ENCODE measurements around the gene CLINT1. TPM values are rescaled to one million over a fixed set of nuclear protein-coding genes. Genes with fewer than 3 reads are reported as not detected.

The CLINT1 gene
- total RNA-seq, 1 donor from 2014 or later = 62.3 TPM

GRCh38 chr5:157900644-157901043 is 41.7 kb upstream of the CLINT1 start:
- DNase-seq (ENCODE audit: extremely low spot score, unreplicated experiment) = no peak
- Mint-ChIP-seq H3K9me3 (ENCODE audit: unreplicated experiment) (no peaks in the 10 kb centered on the region), H3K4me3 (ENCODE audit: unreplicated experiment) (no peak overlapping the region), H3K4me1 (ENCODE audit: unreplicated experiment) (no peaks in the 10 kb centered on the region), H3K27ac (ENCODE audit: unreplicated experiment) (no peak overlapping the region), H3K27me3 (ENCODE audit: unreplicated experiment) (peaks cover 23% of the 10 kb centered on the region), H3K36me3 (ENCODE audit: unreplicated experiment) (no peaks in the 10 kb centered on the region)
- TF ChIP-seq, protein P1, sequence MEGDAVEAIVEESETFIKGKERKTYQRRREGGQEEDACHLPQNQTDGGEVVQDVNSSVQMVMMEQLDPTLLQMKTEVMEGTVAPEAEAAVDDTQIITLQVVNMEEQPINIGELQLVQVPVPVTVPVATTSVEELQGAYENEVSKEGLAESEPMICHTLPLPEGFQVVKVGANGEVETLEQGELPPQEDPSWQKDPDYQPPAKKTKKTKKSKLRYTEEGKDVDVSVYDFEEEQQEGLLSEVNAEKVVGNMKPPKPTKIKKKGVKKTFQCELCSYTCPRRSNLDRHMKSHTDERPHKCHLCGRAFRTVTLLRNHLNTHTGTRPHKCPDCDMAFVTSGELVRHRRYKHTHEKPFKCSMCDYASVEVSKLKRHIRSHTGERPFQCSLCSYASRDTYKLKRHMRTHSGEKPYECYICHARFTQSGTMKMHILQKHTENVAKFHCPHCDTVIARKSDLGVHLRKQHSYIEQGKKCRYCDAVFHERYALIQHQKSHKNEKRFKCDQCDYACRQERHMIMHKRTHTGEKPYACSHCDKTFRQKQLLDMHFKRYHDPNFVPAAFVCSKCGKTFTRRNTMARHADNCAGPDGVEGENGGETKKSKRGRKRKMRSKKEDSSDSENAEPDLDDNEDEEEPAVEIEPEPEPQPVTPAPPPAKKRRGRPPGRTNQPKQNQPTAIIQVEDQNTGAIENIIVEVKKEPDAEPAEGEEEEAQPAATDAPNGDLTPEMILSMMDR (IDR thresholded peaks at IDR 0.05) = no peak

- no peaks in the 10 kb centered on the region for H3K9me3 Mint-ChIP-seq (ENCODE audit: unreplicated experiment)
- TF ChIP-seq, protein P1 (IDR thresholded peaks at IDR 0.05) = no peak
- H3K4me3 Mint-ChIP-seq (ENCODE audit: unreplicated experiment) = no peak overlapping the region
- H3K36me3 Mint-ChIP-seq (ENCODE audit: unreplicated experiment) = no peaks in the 10 kb centered on the region
- no peak for DNase-seq (ENCODE audit: extremely low spot score, unreplicated experiment)
- peaks cover 5% of the 10 kb centered on the region for H3K27me3 Mint-ChIP-seq (ENCODE audit: unreplicated experiment)
- no peak overlapping the region for H3K27ac Mint-ChIP-seq (ENCODE audit: unreplicated experiment)
- no peaks in the 10 kb centered on the region for H3K4me1 Mint-ChIP-seq (ENCODE audit: unreplicated experiment)
Measured at GRCh38 chr5:157893611-157894010, 34.7 kb upstream of the CLINT1 start.

DNA sequence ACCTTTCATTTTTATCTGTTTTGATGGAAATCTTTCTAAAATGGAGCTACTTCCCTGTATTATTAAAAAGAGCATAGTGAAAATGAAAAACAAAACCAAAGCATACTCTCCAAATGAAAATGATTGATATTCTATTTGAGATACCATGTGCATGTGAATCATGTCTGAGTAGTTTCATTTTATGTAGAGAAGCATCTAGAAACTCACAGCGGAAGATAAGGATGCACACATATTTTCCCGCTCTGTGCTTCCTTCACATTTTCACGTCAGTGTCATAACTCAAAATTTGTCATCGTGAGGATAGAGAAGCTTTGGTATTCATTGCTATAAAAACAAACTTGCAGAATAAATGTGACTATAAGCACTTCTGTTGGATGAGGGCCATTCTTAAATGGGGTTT is 34.0 kb upstream of the CLINT1 start:
- H3K4me1 Mint-ChIP-seq (ENCODE audit: unreplicated experiment) = no peaks in the 10 kb centered on the region
- TF ChIP-seq, protein P1 (IDR thresholded peaks at IDR 0.05) = no peak
- no peak for DNase-seq (ENCODE audit: extremely low spot score, unreplicated experiment)
- peaks cover 5% of the 10 kb centered on the region for H3K27me3 Mint-ChIP-seq (ENCODE audit: unreplicated experiment)
- H3K4me3 Mint-ChIP-seq (ENCODE audit: unreplicated experiment) = no peak overlapping the region
- no peaks in the 10 kb centered on the region for H3K9me3 Mint-ChIP-seq (ENCODE audit: unreplicated experiment)
- no peak overlapping the region for H3K27ac Mint-ChIP-seq (ENCODE audit: unreplicated experiment)
- no peaks in the 10 kb centered on the region for H3K36me3 Mint-ChIP-seq (ENCODE audit: unreplicated experiment)

GRCh38 chr5:157890836-157891597 is 32.1 kb upstream of the CLINT1 start:
- Mint-ChIP-seq H3K9me3 (ENCODE audit: unreplicated experiment) (no peaks in the 10 kb centered on the region), H3K27ac (ENCODE audit: unreplicated experiment) (no peak overlapping the region), H3K4me3 (ENCODE audit: unreplicated experiment) (no peak overlapping the region), H3K27me3 (ENCODE audit: unreplicated experiment) (peaks cover 5% of the 10 kb centered on the region), H3K4me1 (ENCODE audit: unreplicated experiment) (no peaks in the 10 kb centered on the region), H3K36me3 (ENCODE audit: unreplicated experiment) (no peaks in the 10 kb centered on the region)
- DNase-seq (ENCODE audit: extremely low spot score, unreplicated experiment) = no peak
- TF ChIP-seq, protein P1 (IDR thresholded peaks at IDR 0.05) = no peak

DNA sequence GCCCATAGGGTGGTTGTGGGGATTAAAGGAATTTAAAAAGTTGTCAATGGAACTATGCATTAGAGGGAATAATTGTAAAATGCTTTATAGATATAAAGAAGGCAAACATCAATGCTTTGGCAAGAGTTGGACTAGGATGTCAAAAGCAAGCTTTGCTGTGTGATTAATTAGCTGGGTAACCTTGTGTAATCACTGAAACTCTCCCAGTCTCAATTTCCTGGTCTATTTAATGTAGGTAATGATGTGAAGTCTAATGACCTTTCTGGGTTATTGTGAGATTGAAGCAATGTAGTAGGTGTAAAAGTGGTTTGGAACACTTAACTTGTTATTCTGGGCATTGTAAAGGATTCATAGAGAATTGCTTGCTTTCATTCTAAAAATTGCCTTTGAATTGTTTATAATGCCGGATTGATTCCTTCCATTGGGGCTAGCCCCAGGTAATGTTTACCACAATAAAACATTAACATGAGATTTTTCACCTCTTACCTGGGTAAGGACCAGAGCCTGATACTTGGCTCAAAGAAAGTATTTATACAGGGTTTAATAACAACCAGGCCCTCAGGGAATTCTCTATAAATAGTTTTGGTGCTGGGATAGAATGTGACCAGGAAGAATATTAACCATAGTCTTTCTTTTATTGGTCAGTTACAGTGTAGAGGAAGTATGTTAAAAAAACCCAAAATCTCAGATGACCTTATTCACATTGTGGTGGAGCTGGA is 30.0 kb upstream of the CLINT1 start:
- H3K36me3 Mint-ChIP-seq (ENCODE audit: unreplicated experiment) = no peaks in the 10 kb centered on the region
- no peaks in the 10 kb centered on the region for H3K4me1 Mint-ChIP-seq (ENCODE audit: unreplicated experiment)

More for the DNA sequence above, 30.0 kb upstream of the CLINT1 start:
- Mint-ChIP-seq H3K27ac (ENCODE audit: unreplicated experiment) (no peak overlapping the region), H3K4me3 (ENCODE audit: unreplicated experiment) (no peak overlapping the region), H3K9me3 (ENCODE audit: unreplicated experiment) (no peaks in the 10 kb centered on the region), H3K27me3 (ENCODE audit: unreplicated experiment) (peaks cover 7% of the 10 kb centered on the region)
- TF ChIP-seq, protein P1 (IDR thresholded peaks at IDR 0.05) = no peak
- no peak for DNase-seq (ENCODE audit: extremely low spot score, unreplicated experiment)
